ENCODE measurements around the gene IQCB1.

Gene IQCB1

DNA sequence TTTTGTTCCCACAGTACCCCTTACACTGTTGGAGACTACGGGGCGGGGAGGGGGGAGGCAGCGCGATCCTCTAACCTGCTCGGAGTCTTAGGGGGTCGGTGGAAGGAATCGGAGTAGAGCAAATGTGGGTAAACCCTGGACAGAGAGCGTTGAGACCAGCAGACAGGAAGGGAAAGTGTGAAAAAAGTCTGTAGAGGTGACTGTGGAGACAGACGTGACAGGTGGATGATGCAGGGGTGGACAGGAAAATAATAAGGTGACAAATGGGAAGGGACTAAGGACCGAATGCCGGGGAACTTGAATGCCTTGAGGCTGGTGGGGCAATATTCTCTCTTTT lies 573 bp upstream of the IQCB1 start:
- Histone ChIP-seq H3K23ac (ENCODE audit: low read length in 2 of 2) (no peak overlapping the region), H3K18ac (ENCODE audit: low read depth in 1 of 2, low read length in 2 of 2) (peak overlapping the region; percentile 11 to 68), H3K4me3 (ENCODE audit: insufficient read depth in 1 of 2, low read depth in 1 of 2, low read length in 2 of 2) (peak overlapping the region; percentile 65 to 87), H3K9ac (ENCODE audit: low read length) (peak overlapping the region; percentile 95), H2BK120ac (ENCODE audit: low read depth, low read length) (no peak overlapping the region), H3K9me3 (ENCODE audit: control insufficient read depth, low read length) (no peaks in the 10 kb centered on the region), H4K8ac (ENCODE audit: low read length) (no peak overlapping the region), H2BK12ac (ENCODE audit: low read length in 2 of 2) (no peak overlapping the region), H2BK5ac (ENCODE audit: low read depth, low read length, poor library complexity, severe bottlenecking) (no peak overlapping the region), H3K79me1 (replicated peaks; ENCODE audit: low read length, poor library complexity, severe bottlenecking) (peaks cover 12% of the 10 kb centered on the region), H2AFZ (ENCODE audit: low read depth, low read length) (peak overlapping the region; percentile 94), H3K14ac (ENCODE audit: low read length in 2 of 2) (no peak overlapping the region), H3K27me3 (ENCODE audit: control insufficient read depth in 1 of 2, insufficient read depth in 1 of 2, low read length in 2 of 2) (no peaks in the 10 kb centered on the region), H2AK5ac (ENCODE audit: low read length, severe bottlenecking) (no peak overlapping the region), H4K91ac (ENCODE audit: low read length) (no peak overlapping the region), H3K4me2 (ENCODE audit: low read length, poor library complexity, severe bottlenecking) (peak overlapping the region; percentile 98), H3K4me1 (ENCODE audit: control insufficient read depth, insufficient read depth, low read depth, low read length) (no peaks in the 10 kb centered on the region), H2BK15ac (ENCODE audit: low read depth, poor library complexity, severe bottlenecking) (no peak overlapping the region), H3K36me3 (ENCODE audit: control insufficient read depth in 1 of 2, insufficient read depth in 2 of 2, low read depth in 1 of 2, low read length in 2 of 2) (peaks cover 0 to 25% of the 10 kb centered on the region in 2 experiments), H3K27ac (ENCODE audit: low read length, poor library complexity, severe bottlenecking) (no peak overlapping the region), H3K4ac (ENCODE audit: low read depth in 1 of 2, low read length in 2 of 2) (no peak overlapping the region)
- 2% methylated on average over 9 of the region's 11 CpGs for WGBS
- no peak for DNase-seq

DNA sequence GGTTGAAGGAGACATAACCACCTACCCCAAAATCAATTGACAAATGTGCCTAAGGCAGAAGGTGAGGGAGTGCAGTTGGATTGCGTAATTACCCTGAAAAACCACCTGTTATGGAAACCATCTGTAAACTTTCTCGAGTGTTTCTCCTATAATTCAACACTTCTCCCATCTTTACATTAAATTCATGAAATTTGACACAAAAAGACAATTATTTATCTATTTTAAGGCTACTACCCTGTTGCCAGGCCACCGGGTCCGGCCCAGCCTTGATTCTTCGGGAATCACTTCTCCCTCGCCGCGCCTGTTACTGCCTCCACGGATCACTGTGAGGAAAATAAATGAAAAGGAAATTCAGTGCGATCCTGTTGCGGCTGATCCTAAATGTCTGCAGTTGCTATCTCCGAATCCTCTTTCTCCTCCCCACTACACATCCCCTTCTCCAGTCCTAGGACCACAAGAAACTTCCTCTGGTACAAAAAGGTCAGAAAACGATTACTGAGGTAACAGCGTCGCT lies 646 bp downstream of the IQCB1 start:
- peaks cover 20% of the 10 kb centered on the region for H3K79me1 ChIP-seq (replicated peaks; ENCODE audit: low read length, poor library complexity, severe bottlenecking)
- peak overlapping the region; percentile 92 for H3K4me2 ChIP-seq (ENCODE audit: low read length, poor library complexity, severe bottlenecking)
- peak overlapping the region; percentile 95 for H3K9ac ChIP-seq (ENCODE audit: low read length)
- no peaks in the 10 kb centered on the region for H3K9me3 ChIP-seq (ENCODE audit: control insufficient read depth, low read length)
- H2AFZ ChIP-seq (ENCODE audit: low read depth, low read length), result peak overlapping the region; percentile 93
- H3K23ac ChIP-seq (ENCODE audit: low read length in 2 of 2), result peak overlapping the region in 1 of 2 experiments; percentile 73
- no peak overlapping the region for H3K18ac ChIP-seq (ENCODE audit: low read depth in 1 of 2, low read length in 2 of 2)
- H3K4me3 ChIP-seq (ENCODE audit: insufficient read depth in 1 of 2, low read depth in 1 of 2, low read length in 2 of 2), result peak overlapping the region; percentile 65 to 87
- no peaks in the 10 kb centered on the region for H3K27me3 ChIP-seq (ENCODE audit: control insufficient read depth in 1 of 2, insufficient read depth in 1 of 2, low read length in 2 of 2)
- DNase-seq, result no peak
- H4K8ac ChIP-seq (ENCODE audit: low read length), result no peak overlapping the region
- H3K36me3 ChIP-seq (ENCODE audit: control insufficient read depth in 1 of 2, insufficient read depth in 2 of 2, low read depth in 1 of 2, low read length in 2 of 2), result peaks cover 0 to 28% of the 10 kb centered on the region in 2 experiments
- peak overlapping the region; percentile 2 for H2BK120ac ChIP-seq (ENCODE audit: low read depth, low read length)
- peak overlapping the region; percentile 28 for H3K27ac ChIP-seq (ENCODE audit: low read length, poor library complexity, severe bottlenecking)
- H2AK5ac ChIP-seq (ENCODE audit: low read length, severe bottlenecking), result no peak overlapping the region
- no peaks in the 10 kb centered on the region for H3K4me1 ChIP-seq (ENCODE audit: control insufficient read depth, insufficient read depth, low read depth, low read length)
- no peak overlapping the region for H2BK15ac ChIP-seq (ENCODE audit: low read depth, poor library complexity, severe bottlenecking)
- no peak overlapping the region for H4K91ac ChIP-seq (ENCODE audit: low read length)
- no peak overlapping the region for H2BK5ac ChIP-seq (ENCODE audit: low read depth, low read length, poor library complexity, severe bottlenecking)
- no peak overlapping the region for H3K14ac ChIP-seq (ENCODE audit: low read length in 2 of 2)
- no peak overlapping the region for H2BK12ac ChIP-seq (ENCODE audit: low read length in 2 of 2)
- 12% methylated on average over 15 of the region's 15 CpGs for WGBS
- H3K4ac ChIP-seq (ENCODE audit: low read depth in 1 of 2, low read length in 2 of 2), result peak overlapping the region in 1 of 2 experiments; percentile 1

GRCh38 chr3:121822973-121823372 lies 11.9 kb downstream of the IQCB1 start:
- no peak overlapping the region for H3K4me3 ChIP-seq (ENCODE audit: insufficient read depth in 1 of 2, low read depth in 1 of 2, low read length in 2 of 2)
- H3K4ac ChIP-seq (ENCODE audit: low read depth in 1 of 2, low read length in 2 of 2), result no peak overlapping the region
- H3K27me3 ChIP-seq (ENCODE audit: control insufficient read depth in 1 of 2, insufficient read depth in 1 of 2, low read length in 2 of 2), result no peaks in the 10 kb centered on the region
- peaks cover 40% of the 10 kb centered on the region for H3K9me3 ChIP-seq (ENCODE audit: control insufficient read depth, low read length)
- no peak overlapping the region for H3K23ac ChIP-seq (ENCODE audit: low read length in 2 of 2)
- DNase-seq, result no peak
- no peak overlapping the region for H3K27ac ChIP-seq (ENCODE audit: low read length, poor library complexity, severe bottlenecking)
- no peak overlapping the region for H2BK120ac ChIP-seq (ENCODE audit: low read depth, low read length)
- H3K79me1 ChIP-seq (replicated peaks; ENCODE audit: low read length, poor library complexity, severe bottlenecking), result peaks cover 6% of the 10 kb centered on the region
- no peak overlapping the region for H2BK15ac ChIP-seq (ENCODE audit: low read depth, poor library complexity, severe bottlenecking)
- H3K9ac ChIP-seq (ENCODE audit: low read length), result no peak overlapping the region
- H2AK5ac ChIP-seq (ENCODE audit: low read length, severe bottlenecking), result no peak overlapping the region
- H2BK5ac ChIP-seq (ENCODE audit: low read depth, low read length, poor library complexity, severe bottlenecking), result no peak overlapping the region
- no peak overlapping the region for H3K18ac ChIP-seq (ENCODE audit: low read depth in 1 of 2, low read length in 2 of 2)
- H2AFZ ChIP-seq (ENCODE audit: low read depth, low read length), result no peak overlapping the region
- no peak overlapping the region for H3K4me2 ChIP-seq (ENCODE audit: low read length, poor library complexity, severe bottlenecking)
- H4K91ac ChIP-seq (ENCODE audit: low read length), result no peak overlapping the region
- no CpG with 5 or more reads among the region's 1 CpG for WGBS
- H4K8ac ChIP-seq (ENCODE audit: low read length), result no peak overlapping the region
- H3K36me3 ChIP-seq (ENCODE audit: control insufficient read depth in 1 of 2, insufficient read depth in 2 of 2, low read depth in 1 of 2, low read length in 2 of 2), result peaks cover 3 to 83% of the 10 kb centered on the region in 2 experiments
- H2BK12ac ChIP-seq (ENCODE audit: low read length in 2 of 2), result no peak overlapping the region
- H3K14ac ChIP-seq (ENCODE audit: low read length in 2 of 2), result no peak overlapping the region
- no peaks in the 10 kb centered on the region for H3K4me1 ChIP-seq (ENCODE audit: control insufficient read depth, insufficient read depth, low read depth, low read length)

- Histone ChIP-seq H2BK5ac (ENCODE audit: low read depth, low read length, poor library complexity, severe bottlenecking) (no peak overlapping the region), H3K4ac (ENCODE audit: low read depth in 1 of 2, low read length in 2 of 2) (no peak overlapping the region), H2BK12ac (ENCODE audit: low read length in 2 of 2) (no peak overlapping the region), H4K8ac (ENCODE audit: low read length) (no peak overlapping the region), H2AK5ac (ENCODE audit: low read length, severe bottlenecking) (no peak overlapping the region), H2BK15ac (ENCODE audit: low read depth, poor library complexity, severe bottlenecking) (no peak overlapping the region), H4K91ac (ENCODE audit: low read length) (no peak overlapping the region), H3K4me1 (ENCODE audit: control insufficient read depth, insufficient read depth, low read depth, low read length) (no peaks in the 10 kb centered on the region), H3K9me3 (ENCODE audit: control insufficient read depth, low read length) (peaks cover 46% of the 10 kb centered on the region), H2AFZ (ENCODE audit: low read depth, low read length) (no peak overlapping the region), H3K4me3 (ENCODE audit: insufficient read depth in 1 of 2, low read depth in 1 of 2, low read length in 2 of 2) (no peak overlapping the region), H3K27me3 (ENCODE audit: control insufficient read depth in 1 of 2, insufficient read depth in 1 of 2, low read length in 2 of 2) (no peaks in the 10 kb centered on the region), H3K36me3 (ENCODE audit: control insufficient read depth in 1 of 2, insufficient read depth in 2 of 2, low read depth in 1 of 2, low read length in 2 of 2) (peaks cover 3 to 81% of the 10 kb centered on the region in 2 experiments), H3K23ac (ENCODE audit: low read length in 2 of 2) (no peak overlapping the region), H3K18ac (ENCODE audit: low read depth in 1 of 2, low read length in 2 of 2) (no peak overlapping the region), H3K4me2 (ENCODE audit: low read length, poor library complexity, severe bottlenecking) (no peak overlapping the region), H3K9ac (ENCODE audit: low read length) (no peak overlapping the region), H3K27ac (ENCODE audit: low read length, poor library complexity, severe bottlenecking) (no peak overlapping the region), H3K79me1 (replicated peaks; ENCODE audit: low read length, poor library complexity, severe bottlenecking) (peaks cover 8% of the 10 kb centered on the region), H3K14ac (ENCODE audit: low read length in 2 of 2) (no peak overlapping the region), H2BK120ac (ENCODE audit: low read depth, low read length) (no peak overlapping the region)
- 90% methylated on average over 2 of the region's 2 CpGs for WGBS
- peak; percentile 7 for DNase-seq
Observed at GRCh38 chr3:121821421-121822199, 13.2 kb downstream of the IQCB1 start.
